Brain pericyte (primary cell): ENCODE data around the gene ANGPTL1.
A peak's percentile ranks its signal among the peaks of the same experiment; 100 is the strongest.

ENCODE experiments used
- DNase-seq: peaks from one replicate; pipeline ENCODE4 v3.0.0-alpha.2; 2012; ENCODE audit warnings: low read depth, low spot score

Gene ANGPTL1, protein sequence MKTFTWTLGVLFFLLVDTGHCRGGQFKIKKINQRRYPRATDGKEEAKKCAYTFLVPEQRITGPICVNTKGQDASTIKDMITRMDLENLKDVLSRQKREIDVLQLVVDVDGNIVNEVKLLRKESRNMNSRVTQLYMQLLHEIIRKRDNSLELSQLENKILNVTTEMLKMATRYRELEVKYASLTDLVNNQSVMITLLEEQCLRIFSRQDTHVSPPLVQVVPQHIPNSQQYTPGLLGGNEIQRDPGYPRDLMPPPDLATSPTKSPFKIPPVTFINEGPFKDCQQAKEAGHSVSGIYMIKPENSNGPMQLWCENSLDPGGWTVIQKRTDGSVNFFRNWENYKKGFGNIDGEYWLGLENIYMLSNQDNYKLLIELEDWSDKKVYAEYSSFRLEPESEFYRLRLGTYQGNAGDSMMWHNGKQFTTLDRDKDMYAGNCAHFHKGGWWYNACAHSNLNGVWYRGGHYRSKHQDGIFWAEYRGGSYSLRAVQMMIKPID

DNA sequence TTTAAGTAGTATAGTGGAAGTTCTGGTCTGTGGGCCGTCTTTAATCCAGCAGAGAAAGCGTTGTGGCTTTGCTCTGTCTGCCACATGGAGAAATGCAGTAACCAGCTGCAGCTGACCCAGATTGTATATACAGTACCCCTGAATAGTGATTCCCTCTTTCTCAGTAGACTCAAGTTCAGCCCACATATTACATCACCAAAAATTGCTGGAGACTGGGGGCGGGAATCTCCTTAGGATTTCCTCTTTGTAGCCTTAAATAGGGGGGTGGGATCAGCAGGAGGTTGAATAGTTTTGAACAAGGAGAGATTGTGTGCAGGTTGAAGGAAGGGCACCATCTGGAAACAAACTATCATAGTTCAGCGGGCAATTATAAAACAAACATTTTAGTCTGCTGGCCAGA is at the start of gene ANGPTL1:
ANGPTL1 (minus strand) TSS at position 134 of the 400 bp plus-strand sequence. CDS start 5,301 bp downstream, outside the sequence.
- peak; percentile 43 for DNase-seq

DNA sequence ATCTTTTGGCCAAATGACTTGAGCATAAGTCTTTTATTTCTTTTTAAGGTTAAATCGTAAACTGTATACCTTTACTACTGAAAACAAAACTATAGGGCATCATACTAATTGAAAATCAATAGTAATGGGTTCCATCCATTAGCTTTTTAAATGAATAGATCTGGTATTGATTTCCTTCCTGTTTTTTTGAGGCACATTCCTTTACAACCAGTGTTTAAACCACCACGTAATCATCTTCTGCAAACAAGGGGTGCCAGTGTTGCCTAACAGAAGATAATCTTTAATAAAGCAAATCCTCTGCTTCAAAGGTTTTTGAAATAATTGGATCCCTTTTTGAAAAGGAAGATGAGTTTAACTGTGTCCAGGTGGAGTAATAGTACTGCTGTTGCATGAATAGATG is 48.7 kb upstream of the ANGPTL1 start:
- no peak for DNase-seq

DNA sequence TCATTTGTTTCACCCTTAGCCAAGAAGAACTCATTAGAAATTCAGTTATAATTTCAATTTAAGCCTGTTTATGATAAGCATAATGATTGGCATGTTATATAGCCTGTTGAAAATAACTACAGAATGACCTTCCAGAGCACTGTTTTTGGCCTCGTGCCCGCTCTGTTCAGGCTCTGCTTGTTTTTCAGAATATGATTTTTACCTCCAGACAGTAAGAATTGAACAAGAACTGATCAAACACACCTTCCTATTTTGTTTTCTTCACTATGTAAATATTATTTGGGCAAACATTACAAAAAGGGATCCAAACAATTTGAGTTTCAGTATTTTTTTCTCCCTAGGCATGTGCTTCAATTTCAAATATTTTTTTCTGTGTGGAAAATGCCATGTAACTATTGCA is 48.1 kb upstream of the ANGPTL1 start:
- no peak for DNase-seq

DNA sequence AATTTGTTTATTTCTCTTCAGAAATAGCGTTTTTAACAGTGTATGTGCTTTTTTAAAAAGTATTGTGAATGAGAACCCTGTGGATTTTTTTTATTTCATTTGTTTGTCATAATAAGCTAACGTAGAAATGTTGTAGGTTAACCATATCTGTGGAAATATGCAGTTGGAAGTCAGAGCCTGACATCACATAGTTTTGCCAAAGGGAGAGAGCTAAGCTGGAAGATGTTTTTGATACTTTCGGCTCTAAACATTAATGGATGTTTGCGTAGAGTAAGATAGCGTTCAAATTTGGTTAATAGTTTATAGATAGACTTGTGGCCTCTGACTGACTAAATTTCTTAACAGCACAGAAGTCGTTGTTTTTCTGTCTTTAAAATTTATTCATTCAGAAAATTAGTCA is 47.4 kb upstream of the ANGPTL1 start:
- no peak for DNase-seq

DNA sequence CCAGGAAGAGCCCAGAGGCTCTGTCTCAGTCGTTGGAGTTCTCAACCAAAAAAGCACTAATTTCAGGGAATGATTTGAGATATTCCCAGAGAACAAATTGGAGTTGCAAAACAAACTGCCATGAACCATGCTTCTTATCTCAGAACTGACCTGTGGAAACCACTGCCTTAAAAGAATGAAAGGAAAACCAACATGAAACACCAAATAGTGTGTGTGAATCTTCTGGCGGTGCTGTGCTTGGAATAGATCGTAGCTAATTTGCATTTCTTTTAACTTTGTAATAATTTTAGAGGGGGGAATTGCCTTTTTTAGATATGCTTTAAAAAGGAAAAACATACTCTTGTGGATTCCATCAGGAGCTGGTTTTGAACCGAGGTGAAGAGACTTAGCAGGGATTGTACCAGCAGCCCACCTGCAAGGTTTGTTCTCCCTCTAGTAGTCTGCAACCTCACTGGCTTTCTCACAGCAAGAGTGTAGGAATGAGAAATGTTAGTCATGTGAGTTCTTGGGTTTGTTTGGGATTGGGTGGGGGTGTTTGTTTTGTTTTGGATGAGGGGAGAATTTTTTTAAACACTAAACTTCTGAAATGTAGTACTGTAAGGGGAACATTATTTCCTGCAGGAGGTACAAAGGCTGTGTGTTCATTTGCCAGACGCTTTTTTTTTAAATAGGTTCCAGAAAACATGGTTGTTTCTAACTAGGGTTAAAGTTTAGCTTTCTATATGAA is 45.7 kb upstream of the ANGPTL1 start:
- DNase-seq: no peak

DNA sequence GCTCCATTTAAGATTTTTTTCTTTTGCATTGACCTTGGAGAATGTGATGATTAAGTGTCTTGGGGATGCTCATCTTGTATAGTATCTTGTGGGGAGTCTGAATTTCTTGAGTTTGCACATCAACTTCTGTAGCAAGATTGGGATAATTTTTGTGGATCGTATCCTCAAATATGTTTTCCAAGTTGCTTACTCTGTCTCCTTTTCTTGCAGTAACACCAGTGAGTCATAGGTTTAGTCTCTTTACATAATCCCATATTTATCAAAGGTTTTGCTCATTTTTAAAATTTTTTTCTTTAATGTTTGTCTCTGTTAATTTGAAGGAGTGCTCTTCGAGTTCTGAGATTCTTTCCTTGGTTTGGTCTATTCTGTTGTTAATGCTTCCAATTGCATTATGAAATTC is 41.7 kb upstream of the ANGPTL1 start:
- DNase-seq: no peak

DNA sequence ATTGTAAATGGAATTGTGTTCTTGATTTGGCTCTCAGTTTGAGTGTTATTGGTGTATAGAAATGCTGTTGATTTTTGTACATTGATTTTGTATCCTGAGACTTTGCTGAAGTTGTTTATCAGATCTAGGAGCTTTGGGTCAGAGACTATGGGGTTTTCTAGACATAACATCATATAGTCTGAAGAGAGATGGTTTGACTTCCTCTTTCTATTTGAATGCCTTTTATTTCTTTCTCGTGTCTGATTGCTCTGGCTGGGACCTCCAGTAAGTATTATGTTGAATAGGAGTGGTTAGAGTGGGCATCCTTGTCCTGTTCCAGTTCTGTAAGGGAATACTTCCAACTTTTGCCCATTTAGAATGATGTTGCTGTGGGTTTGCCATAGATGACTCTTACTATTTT is 39.1 kb upstream of the ANGPTL1 start:
- DNase-seq: no peak

DNA sequence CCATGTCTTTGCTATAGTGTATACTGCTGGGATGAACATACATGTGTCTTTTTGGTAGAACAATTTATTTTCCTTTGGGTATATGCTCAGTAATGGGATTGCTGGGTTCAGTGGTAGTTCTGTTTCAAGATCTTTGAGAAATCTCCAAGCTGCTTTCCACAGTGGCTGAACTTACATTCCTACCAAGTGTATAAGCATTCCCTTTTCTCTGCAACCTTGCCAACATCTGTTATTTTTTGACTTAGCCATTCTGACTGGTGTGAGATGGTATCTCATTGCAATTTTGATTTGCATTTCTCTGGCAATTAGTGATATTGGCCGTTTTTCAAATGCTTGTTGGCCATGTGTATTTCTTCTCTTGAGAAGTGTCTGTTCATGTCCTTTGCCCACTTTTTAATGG is 37.5 kb upstream of the ANGPTL1 start:
- no peak for DNase-seq

DNA sequence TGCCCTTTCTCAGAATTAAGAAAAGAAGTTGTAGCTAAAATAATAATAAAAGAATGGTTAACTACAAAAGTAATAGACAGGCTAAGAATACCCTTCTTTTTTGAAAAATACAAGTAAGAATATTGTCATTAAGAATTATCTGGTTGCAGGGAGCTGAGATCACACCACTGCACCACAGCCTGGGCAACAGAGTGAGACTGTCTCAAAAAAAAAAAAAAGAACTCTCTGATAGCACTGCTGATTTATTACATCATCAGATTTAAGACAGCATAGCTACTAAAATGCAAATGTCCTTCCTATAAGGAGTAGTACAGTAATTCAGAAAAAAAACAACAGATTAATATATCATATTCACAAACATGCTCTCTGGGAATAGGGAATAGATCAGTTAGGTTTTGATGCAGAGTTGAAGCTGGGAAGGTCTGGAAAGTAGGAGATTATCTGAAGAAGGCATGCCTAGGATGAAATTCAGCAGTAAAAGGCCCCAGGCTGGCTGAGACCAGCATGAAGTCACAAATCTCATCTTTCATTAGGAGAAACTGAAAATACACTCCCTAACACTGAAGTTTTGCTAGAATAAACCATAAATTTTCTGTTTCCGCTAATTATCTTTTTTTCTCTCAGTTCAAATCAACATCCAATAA is 30.7 kb upstream of the ANGPTL1 start:
- DNase-seq: no peak

DNA sequence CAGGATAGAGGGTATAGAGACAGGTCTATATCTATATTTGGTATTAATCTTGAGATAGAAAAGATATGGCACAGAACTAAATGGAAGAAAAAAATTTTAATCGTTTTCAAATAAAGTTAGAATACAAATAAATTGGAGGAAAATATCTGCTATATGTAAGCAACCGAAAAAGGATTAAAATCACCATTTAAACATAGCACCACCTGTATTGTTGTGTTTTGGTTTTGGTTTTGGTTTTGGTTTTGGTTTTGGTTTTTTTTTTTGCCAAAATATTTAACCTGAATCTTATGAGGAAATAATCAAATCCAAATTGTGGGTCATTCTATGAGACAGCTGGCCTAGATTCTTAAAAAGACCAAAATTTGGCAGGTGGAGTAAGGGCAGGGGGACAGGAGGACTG is 28.5 kb upstream of the ANGPTL1 start:
- no peak for DNase-seq

DNA sequence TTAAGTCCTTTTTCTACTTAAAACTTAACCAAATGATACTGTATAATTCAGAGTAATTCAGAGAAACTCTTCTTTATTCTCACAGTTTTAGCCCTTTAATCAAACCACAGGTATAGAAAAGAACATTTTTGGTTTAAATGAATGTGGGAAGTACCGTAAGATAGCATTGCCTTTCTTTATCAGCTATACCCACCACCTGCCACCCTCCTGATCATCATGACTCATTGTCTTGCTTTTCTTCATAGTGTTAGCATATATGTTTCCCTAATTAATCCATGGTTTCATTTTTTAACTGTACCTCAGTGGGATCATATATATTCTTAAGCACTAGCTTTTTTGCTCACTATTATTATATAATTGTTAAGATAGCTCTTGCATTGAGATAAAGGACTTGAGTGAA is 27.5 kb upstream of the ANGPTL1 start:
- no peak for DNase-seq

DNA sequence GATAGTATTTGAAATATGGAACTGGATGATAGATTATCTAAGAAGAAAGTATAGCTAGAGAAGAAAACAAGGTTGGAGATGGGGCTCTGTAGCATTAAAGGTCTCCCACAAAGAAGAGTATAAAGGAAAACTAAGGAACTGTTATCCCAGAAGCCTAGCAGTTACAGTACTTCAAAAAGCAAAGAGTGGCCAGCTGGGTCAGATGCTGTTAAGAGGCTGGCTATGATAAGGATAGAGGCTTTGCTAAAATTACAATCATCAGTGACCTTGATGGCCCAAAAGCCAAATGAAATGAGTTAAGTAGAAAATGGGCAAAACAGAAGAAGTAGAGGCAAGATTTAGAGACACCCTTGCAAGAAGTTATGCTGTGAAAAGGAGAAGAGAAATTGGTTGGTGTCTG is 25.1 kb upstream of the ANGPTL1 start:
- DNase-seq: no peak

DNA sequence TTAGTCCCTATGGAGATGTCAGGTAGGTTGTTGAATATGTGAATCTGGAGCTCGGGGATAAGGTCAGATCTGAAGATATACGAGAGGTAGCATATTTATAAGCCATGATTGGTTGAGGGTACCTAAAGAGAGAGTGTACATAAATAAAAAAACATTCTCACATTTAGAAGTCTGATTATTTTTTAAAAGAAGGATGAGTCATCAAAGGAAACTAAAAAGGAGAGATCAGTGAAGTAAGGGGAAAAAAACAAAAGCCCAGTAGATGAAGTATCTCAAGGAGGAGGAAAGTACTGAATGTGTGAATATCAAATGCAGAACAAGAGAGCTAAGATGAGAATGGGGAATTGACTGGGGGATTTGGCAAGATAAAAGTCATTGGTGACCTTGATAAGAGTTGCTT is 15.7 kb upstream of the ANGPTL1 start:
- DNase-seq: no peak

DNA sequence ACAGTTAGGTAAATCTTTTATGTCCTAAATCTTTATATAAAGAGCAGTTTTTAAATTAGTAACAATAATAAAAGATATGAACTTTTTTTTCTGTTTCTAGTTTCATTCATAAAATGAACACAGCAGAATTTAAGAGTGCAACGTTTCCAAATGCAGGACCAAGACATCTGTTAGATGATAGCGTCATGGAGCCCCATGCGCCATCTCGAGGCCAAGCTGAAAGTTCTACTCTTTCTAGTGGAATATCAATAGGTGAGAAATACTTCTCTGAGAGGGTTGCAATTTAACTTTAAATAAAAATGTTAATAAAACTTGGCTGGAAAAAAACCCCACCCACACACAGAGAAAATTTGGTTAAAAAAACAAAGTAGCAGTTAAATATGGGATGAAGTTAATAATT is 15.0 kb upstream of the ANGPTL1 start:
- no peak for DNase-seq

DNA sequence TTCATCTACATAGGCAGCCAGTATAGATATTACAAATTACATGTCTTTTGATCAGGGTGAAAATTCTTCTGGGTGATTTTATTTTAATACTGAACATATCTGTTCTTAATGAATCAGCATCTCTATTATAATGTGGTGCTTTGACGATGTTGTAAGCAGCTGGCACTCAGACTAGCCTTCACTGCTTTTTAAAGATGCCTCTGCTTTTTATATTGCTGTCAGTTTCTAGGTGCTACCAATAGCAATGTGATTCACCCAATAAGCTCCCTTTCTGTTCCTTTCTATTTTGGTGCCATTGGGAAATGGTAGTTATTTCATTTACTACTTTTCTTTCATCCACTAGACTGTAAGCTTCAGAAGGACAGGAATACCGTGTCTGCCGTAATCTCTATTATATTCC is 11.1 kb upstream of the ANGPTL1 start:
- DNase-seq: no peak

DNA sequence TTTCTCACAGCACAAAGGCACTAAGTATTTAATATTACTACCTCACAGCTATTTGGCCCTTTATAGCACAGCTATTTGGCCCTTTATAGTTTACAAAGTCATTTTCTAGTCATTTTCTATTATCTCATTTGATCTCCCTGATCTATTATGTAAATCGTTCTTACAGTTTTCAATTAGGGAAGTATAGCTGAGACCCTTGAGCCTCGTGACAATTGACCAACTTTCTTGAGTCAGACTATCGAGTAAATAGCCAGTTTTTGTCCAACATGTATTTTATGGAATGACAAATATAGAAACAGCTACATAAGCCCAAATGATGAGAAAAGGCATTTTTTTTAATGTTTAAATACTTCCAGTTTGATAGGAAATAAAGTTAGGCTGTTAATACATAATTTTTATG is 7.0 kb upstream of the ANGPTL1 start:
- no peak for DNase-seq

DNA sequence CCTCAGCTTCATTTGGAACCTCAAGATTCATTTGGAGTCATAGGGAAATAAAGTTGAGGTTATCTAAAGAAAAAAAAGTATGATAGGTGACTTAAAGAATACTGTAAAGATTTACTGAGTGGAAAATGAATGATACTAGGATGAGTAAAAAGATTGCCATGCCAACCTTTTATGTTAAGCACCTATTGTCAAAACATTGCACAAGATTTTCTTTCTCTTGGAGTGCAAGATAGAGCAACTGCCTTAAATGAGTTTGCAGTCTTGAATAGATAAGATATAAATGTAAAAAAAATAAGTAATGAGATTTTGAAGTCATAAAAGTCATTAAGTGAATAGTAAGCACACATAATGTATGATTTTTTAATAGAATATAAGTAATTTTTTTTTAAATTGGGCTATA is 5.1 kb upstream of the ANGPTL1 start:
- no peak for DNase-seq

DNA sequence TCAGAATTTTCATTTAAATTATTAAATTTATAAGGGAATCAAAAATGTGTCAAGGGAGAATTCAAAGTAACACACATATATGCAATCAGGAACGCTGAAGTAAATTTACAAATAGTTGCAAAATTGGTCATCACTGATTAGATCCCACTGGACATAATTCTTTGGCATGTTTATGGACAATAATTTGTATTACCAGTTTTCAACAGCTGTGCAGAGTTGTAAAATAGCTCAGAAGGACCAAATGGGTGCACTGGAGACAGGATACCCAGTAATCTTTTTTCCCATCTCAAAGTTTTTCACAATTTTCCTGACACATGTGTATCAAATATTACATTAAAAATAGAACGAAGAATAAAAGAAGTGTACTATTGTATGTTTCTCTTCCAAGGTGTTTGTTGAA is 4.1 kb upstream of the ANGPTL1 start:
- no peak for DNase-seq

DNA sequence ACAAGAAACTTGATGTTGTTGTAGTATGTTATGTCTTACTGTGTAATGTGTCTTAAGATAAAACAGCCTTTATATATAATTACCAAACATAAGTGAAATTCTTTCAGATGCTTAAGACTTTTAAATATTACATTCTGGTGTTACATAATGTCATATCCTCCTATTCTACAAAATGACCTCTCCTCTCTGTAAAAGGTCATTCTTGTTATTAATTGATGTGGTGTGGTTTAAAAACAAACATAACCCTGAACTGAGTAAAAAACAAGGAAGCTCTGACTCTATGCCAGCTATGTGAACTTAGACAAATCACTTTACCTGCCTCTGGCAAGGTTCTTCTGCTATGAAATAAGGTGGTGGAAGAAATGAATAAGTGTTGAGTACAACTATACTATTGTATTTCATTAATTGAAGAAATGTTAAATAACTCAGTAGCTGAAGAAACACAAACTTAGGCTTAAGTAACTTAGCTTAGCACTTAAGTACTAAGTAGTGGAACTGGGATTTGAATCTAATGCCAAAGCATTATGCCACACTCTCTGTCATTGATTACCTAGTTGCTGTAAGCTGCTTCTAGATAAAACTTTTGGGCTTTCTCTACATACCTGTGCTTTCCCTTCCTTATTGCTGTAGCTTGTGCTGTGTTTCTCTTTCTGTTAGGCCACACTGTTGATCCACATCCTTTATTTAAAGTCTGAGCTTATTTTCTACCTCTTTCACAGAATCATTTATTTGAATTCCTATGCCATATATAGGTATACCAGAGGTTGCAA is 859 bp upstream of the ANGPTL1 start:
- DNase-seq: no peak

DNA sequence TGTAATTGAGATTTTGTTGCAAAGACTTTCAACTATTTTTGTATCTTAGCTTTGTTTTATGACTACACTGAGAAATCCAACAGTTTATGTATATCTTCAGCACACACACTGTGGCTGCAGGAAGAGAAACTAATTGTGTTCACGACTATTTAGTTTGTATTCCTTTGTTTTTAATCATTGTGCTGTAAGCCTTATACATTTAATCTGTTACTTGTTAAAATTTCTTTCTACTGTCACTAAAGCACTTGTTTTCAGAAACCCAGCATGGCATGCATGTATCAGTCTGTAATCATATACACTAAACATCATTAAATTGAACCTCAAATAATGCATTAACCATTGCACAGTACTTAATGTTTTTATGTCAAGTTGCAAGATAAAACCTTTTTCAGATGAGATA is 656 bp downstream of the ANGPTL1 start:
- DNase-seq: no peak

DNA sequence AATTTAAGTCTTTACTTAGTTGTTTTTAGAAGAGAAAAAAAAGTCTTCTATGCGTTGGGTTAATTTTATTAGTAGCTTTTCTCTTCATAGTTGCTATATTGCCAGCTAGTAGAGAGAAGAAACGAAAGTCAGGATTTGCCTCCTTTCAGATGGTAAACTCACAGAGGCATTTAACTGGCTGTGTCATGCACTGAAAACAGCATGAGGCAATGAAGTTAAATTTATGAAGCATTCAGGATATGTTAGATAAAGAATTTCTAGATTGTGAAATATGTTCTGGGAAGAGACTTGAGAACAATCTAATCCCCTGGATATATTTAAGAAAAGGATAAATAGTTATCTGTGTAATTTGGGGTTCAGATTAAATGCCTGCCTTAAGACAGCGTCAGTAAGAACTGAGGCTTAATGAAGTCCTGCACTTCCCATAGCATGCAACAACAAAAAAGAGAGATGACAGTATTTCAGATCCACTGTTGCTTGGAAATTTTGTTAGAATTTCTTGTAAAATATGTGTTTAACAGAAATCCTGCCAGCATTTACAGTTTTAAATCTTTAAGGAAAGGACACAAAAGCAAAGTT is 1.7 kb downstream of the ANGPTL1 start:
- DNase-seq: no peak
